ENCODE data around the gene SYNJ1. TPM values are rescaled to one million over a fixed set of nuclear protein-coding genes. Genes with fewer than 3 reads are reported as not detected.

The SYNJ1 gene
- total RNA-seq, 1 experiment from 2014 or later = 10.2 TPM

DNA sequence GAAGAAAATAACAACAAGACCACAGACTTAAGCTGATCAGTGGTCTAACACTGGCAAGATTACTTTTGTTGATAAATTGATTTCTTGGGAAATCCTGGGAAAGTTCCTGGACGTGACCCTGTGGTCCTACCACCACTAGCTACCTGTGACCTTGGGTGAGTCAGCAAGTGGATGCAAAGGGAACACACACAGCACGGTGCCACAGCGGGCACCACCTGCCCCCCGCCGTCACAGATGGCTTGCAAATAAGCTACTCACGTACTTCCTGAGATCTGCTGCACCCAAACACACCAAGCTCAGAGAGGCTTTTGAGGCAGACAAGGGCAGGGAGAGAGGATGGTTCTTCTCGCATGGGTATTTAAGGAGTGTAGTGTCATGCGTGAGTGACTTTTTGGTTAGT, 128.3 kb downstream of the SYNJ1 start:
- Mint-ChIP-seq H3K4me1 (ENCODE audit: low read depth, unreplicated experiment) (no peaks in the 10 kb centered on the region), H3K9me3 (ENCODE audit: low read depth, unreplicated experiment) (no peaks in the 10 kb centered on the region), H3K36me3 (ENCODE audit: insufficient read depth, unreplicated experiment) (peaks cover 7% of the 10 kb centered on the region), H3K4me3 (ENCODE audit: low read depth, unreplicated experiment) (no peak overlapping the region), H3K27me3 (ENCODE audit: unreplicated experiment) (no peaks in the 10 kb centered on the region), H3K27ac (ENCODE audit: unreplicated experiment) (no peak overlapping the region)
- intact Hi-C loops (cut with micrococcal nuclease; ENCODE audit: unreplicated experiment) = no loop called here
- no peak for TF ChIP-seq CTCF (IDR thresholded peaks at IDR 0.05; ENCODE audit: unreplicated experiment)
- no peak for DNase-seq
- no TSS peak for BruUV-seq (replicated peaks)
- CTCF ChIA-PET = interaction anchor here (0.6 kb wide), 2 partner anchors 261 to 1426 kb away, joined by 3 to 4 read pairs; no protein-coding TSS in a partner anchor

GRCh38 chr21:32599091-32599490, 128.7 kb downstream of the SYNJ1 start:
- no TSS peak for BruUV-seq (replicated peaks)
- no peaks in the 10 kb centered on the region for H3K9me3 Mint-ChIP-seq (ENCODE audit: low read depth, unreplicated experiment)
- no peak for DNase-seq
- H3K27me3 Mint-ChIP-seq (ENCODE audit: unreplicated experiment) = no peaks in the 10 kb centered on the region
- no peak overlapping the region for H3K4me3 Mint-ChIP-seq (ENCODE audit: low read depth, unreplicated experiment)
- peaks cover 7% of the 10 kb centered on the region for H3K36me3 Mint-ChIP-seq (ENCODE audit: insufficient read depth, unreplicated experiment)
- H3K27ac Mint-ChIP-seq (ENCODE audit: unreplicated experiment) = no peak overlapping the region
- no peaks in the 10 kb centered on the region for H3K4me1 Mint-ChIP-seq (ENCODE audit: low read depth, unreplicated experiment)
- CTCF ChIA-PET = interaction anchor here (0.6 kb wide), 1 partner anchor 1426 kb away, joined by 4 read pairs; no protein-coding TSS in a partner anchor
- intact Hi-C loops (cut with micrococcal nuclease; ENCODE audit: unreplicated experiment) = no loop called here
- no peak for TF ChIP-seq CTCF (IDR thresholded peaks at IDR 0.05; ENCODE audit: unreplicated experiment)

DNA sequence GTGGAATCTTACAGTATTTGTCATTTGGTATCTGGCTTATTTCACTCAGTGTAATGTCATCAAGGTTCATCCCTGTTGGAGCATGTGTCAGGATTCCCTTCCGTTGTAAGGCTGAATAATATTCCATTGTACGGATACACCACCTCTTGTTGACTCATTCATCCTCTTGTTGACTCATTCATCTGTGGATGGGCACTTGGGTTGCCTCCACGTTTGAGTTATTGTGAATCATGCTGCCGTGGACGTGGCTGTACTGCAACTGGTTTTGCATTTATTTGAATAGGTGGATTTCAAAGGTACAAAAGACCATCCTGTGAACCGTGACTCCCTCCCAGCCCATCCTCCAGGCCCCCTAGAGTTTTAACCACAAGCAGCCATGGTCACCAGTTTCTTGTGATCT, 130.6 kb downstream of the SYNJ1 start:
- Mint-ChIP-seq H3K36me3 (ENCODE audit: insufficient read depth, unreplicated experiment) (no peaks in the 10 kb centered on the region), H3K27ac (ENCODE audit: unreplicated experiment) (no peak overlapping the region), H3K4me3 (ENCODE audit: low read depth, unreplicated experiment) (no peak overlapping the region), H3K9me3 (ENCODE audit: low read depth, unreplicated experiment) (no peaks in the 10 kb centered on the region), H3K4me1 (ENCODE audit: low read depth, unreplicated experiment) (no peaks in the 10 kb centered on the region), H3K27me3 (ENCODE audit: unreplicated experiment) (no peaks in the 10 kb centered on the region)
- BruUV-seq (replicated peaks) = no TSS peak
- TF ChIP-seq CTCF (IDR thresholded peaks at IDR 0.05; ENCODE audit: unreplicated experiment) = no peak
- CTCF ChIA-PET = no interaction called here
- intact Hi-C loops (cut with micrococcal nuclease; ENCODE audit: unreplicated experiment) = no loop called here
- DNase-seq = no peak

GRCh38 chr21:32595431-32595830, 132.4 kb downstream of the SYNJ1 start:
- no peaks in the 10 kb centered on the region for H3K9me3 Mint-ChIP-seq (ENCODE audit: low read depth, unreplicated experiment)
- no peaks in the 10 kb centered on the region for H3K36me3 Mint-ChIP-seq (ENCODE audit: insufficient read depth, unreplicated experiment)
- no peak overlapping the region for H3K27ac Mint-ChIP-seq (ENCODE audit: unreplicated experiment)
- no peak overlapping the region for H3K4me3 Mint-ChIP-seq (ENCODE audit: low read depth, unreplicated experiment)
- no peaks in the 10 kb centered on the region for H3K27me3 Mint-ChIP-seq (ENCODE audit: unreplicated experiment)
- no peak for DNase-seq
- TF ChIP-seq CTCF (IDR thresholded peaks at IDR 0.05; ENCODE audit: unreplicated experiment) = no peak
- intact Hi-C loops (cut with micrococcal nuclease; ENCODE audit: unreplicated experiment) = no loop called here
- CTCF ChIA-PET = interaction anchor here (1.2 kb wide), 1 partner anchor 35 kb away, joined by 3 read pairs; no protein-coding TSS in a partner anchor
- no TSS peak for BruUV-seq (replicated peaks)
- no peaks in the 10 kb centered on the region for H3K4me1 Mint-ChIP-seq (ENCODE audit: low read depth, unreplicated experiment)
